ENCODE results near the gene FBXO46. TPM values are rescaled to one million over a fixed set of nuclear protein-coding genes. Genes with fewer than 3 reads are reported as not detected.
"Not testable (repeated sequence)": the region's sequence is repeated elsewhere in the genome, so short reads cannot be mapped to it uniquely, and the experiment has no call there.

Gene FBXO46
- polyA plus RNA-seq, 3 donors: 7.0 to 8.0 (median 7.3) TPM

- 71 to 73% (median 72%) methylated on average over 4 of the region's 4 CpGs for WGBS, 3 donors
- no peak overlapping the region for H3K27ac ChIP-seq (ENCODE audit: low read depth, low read length)
These were observed 12.3 kb upstream of the FBXO46 start for GRCh38 chr19:45742969-45743368.

- WGBS, 3 donors: 72 to 82% (median 73%) methylated on average over 10 of the region's 10 CpGs
- H3K27ac ChIP-seq (ENCODE audit: low read depth, low read length): no peak overlapping the region
These were observed 9.1 kb upstream of the FBXO46 start for GRCh38 chr19:45739498-45740439.

GRCh38 chr19:45733160-45733810, 2.6 kb upstream of the FBXO46 start, which contains the start of gene MEIOSIN:
Gene MEIOSIN (plus strand): TSS chr19:45733439. CDS start chr19:45735377, 1,938 bp downstream.
- WGBS, 3 donors: 91 to 94% (median 94%) methylated on average over 59 of the region's 59 CpGs
- H3K27ac ChIP-seq (ENCODE audit: low read depth, low read length): no peak within 1 kb of the TSS

GRCh38 chr19:45729800-45730290, 851 bp downstream of the FBXO46 start:
- 6 to 18% (median 14%) methylated on average over 10 of the region's 10 CpGs for WGBS, 3 donors
- H3K27ac ChIP-seq (ENCODE audit: low read depth, low read length): no peak overlapping the region

GRCh38 chr19:45728683-45729082, 2.0 kb downstream of the FBXO46 start:
- 94 to 98% (median 95%) methylated on average over 18 of the region's 18 CpGs for WGBS, 3 donors
- not testable (repeated sequence) for H3K27ac ChIP-seq (ENCODE audit: low read depth, low read length)

- 92 to 98% (median 98%) methylated on average over 11 of the region's 11 CpGs for WGBS, 3 donors
- H3K27ac ChIP-seq (ENCODE audit: low read depth, low read length): not testable (repeated sequence)
These were observed 10.6 kb downstream of the FBXO46 start for GRCh38 chr19:45720065-45720464.

GRCh38 chr19:45717983-45718650, 12.6 kb downstream of the FBXO46 start:
- WGBS, 3 donors: 43 to 63% (median 53%) methylated on average over 12 of the region's 12 CpGs
- peak overlapping the region; percentile 59 for H3K27ac ChIP-seq (ENCODE audit: low read depth, low read length)

GRCh38 chr19:45717131-45717982, 13.3 kb downstream of the FBXO46 start:
- 0 to 1% (median 0%) methylated on average over 48 to 51 of the region's 51 CpGs for WGBS, 3 donors
- H3K27ac ChIP-seq (ENCODE audit: low read depth, low read length): peak overlapping the region; percentile 34

- H3K27ac ChIP-seq (ENCODE audit: low read depth, low read length): no peak overlapping the region
- WGBS, 3 donors: 1 to 3% (median 2%) methylated on average over 24 of the region's 24 CpGs
These were observed 14.2 kb downstream of the FBXO46 start for GRCh38 chr19:45716359-45717130.

- 90 to 97% (median 91%) methylated on average over 3 of the region's 3 CpGs for WGBS, 3 donors
These were observed 15.6 kb downstream of the FBXO46 start for GRCh38 chr19:45715139-45715538.

GRCh38 chr19:45713141-45713540, 17.6 kb downstream of the FBXO46 start:
- WGBS, 3 donors: 92 to 93% (median 92%) methylated on average over 15 of the region's 15 CpGs

More at GRCh38 chr19:45715139-45715538, 15.6 kb downstream of the FBXO46 start:
- no peak overlapping the region for H3K27ac ChIP-seq (ENCODE audit: low read depth, low read length)

GRCh38 chr19:45712699-45713067, 18.0 kb downstream of the FBXO46 start:
- 94 to 96% (median 96%) methylated on average over 10 to 25 of the region's 25 CpGs for WGBS, 3 donors
- H3K27ac ChIP-seq (ENCODE audit: low read depth, low read length): no peak overlapping the region

More at GRCh38 chr19:45713141-45713540, 17.6 kb downstream of the FBXO46 start:
- no peak overlapping the region for H3K27ac ChIP-seq (ENCODE audit: low read depth, low read length)

- 94 to 95% (median 94%) methylated on average over 73 to 76 of the region's 76 CpGs for WGBS, 3 donors
- H3K27ac ChIP-seq (ENCODE audit: low read depth, low read length): no peak overlapping the region
These were observed 18.6 kb downstream of the FBXO46 start for GRCh38 chr19:45711851-45712698.

GRCh38 chr19:45710356-45711130, 20.2 kb downstream of the FBXO46 start:
- WGBS, 3 donors: 65 to 72% (median 68%) methylated on average over 10 of the region's 10 CpGs
- H3K27ac ChIP-seq (ENCODE audit: low read depth, low read length): no peak overlapping the region

GRCh38 chr19:45705710-45706415, 24.8 kb downstream of the FBXO46 start:
- H3K27ac ChIP-seq (ENCODE audit: low read depth, low read length): no peak overlapping the region
- 90 to 95% (median 94%) methylated on average over 12 of the region's 12 CpGs for WGBS, 3 donors
